HG03280 (cell line): ENCODE measurements around the gene COL17A1.

Experiments used
- ATAC-seq: cut with Tn5 transposase; IDR thresholded peaks from one replicate; pipeline ENCODE4 v1.9.1; 2021; ENCODE audit warnings: mild to moderate bottlenecking, moderate library complexity; ENCODE audit not compliant: unreplicated experiment

Gene COL17A1

DNA sequence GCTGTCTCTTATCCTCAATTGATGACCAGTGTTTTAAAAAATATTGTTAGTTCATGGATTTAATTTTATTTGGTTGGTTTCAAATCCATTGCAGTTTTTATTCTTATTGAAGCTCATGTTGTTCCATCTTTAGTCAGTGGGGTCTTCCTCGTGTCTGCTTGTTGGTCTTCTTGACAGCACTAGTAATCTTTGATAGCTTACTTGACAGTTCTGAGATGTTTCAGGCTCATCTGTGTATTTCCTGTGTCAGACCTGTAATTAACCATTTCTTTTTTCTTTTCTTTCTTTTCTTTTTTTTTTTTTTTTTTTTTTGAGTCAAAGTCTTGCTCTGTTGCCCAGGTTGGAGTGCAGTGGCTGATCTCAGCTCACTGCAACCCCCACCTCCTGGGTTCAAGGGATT lies 90.5 kb downstream of the COL17A1 start:
- no peak for ATAC-seq

DNA sequence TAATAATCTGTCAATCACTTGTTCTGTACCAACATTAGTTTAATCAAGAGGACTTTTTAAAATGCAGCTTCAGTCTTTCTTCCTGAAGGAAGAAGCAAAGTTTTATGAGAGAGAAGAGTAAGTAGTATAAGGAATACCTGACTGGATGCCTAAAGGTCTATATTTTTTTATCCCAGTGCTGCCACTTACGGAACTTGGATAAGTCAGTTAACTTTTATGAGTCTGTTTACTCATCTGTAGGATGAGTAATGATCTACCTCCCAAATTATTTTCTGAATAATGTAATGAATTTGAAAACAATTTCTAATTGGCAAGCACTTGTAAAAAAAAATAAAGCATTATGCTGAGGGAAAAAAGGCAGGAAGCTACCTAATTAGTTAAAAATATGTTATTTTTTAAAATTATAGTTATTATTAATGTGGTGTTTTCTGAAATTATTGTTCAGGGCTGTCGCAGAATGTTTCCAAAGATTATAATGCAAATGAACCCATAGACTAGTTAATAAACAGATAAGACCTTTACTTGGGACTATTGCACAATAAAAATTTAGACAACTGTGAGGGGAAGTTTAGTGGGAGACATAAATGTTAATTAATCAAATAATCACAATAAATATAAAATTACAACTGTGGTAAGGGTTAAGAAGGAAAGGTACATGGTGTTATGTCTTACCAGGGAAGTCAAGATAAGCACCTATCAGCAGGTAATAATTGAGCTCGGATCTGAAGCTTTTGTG lies 94.1 kb downstream of the COL17A1 start:
- no peak for ATAC-seq

DNA sequence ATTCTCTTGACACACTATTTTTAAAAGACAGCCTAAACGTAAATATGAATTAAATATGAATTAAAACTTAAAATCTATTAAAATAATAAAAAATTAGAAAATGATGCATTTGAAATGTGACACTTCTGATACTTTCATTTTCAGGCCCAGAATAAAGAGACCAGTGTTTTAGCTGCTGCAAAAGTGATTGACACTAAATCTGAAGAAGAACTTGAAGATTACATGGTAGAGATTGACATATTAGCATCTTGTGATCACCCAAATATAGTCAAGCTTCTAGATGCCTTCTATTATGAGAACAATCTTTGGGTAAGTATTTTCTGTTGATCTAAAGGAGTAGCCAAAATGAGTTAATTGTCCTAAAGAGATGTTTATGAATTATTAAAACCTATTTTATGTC lies 95.1 kb downstream of the COL17A1 start:
- no peak for ATAC-seq

DNA sequence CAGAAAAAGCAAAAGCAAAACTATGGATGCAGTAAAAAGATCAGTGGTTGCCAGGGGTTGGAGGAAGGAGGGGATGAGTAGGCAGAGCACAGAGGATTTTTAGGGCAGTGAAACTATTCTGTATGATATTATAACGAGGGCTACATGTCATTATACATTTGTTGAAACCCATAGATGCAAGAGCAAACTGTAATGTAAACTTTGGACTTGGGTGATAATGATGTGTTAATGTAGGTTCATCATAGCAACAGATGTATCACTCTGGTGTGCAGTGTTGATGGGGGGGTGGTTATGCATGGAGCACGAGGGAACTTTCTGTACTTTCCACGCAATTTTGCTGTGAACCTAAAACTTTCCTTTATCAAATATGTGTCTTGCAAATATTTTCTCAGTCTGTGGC lies 95.6 kb downstream of the COL17A1 start:
- ATAC-seq: no peak

DNA sequence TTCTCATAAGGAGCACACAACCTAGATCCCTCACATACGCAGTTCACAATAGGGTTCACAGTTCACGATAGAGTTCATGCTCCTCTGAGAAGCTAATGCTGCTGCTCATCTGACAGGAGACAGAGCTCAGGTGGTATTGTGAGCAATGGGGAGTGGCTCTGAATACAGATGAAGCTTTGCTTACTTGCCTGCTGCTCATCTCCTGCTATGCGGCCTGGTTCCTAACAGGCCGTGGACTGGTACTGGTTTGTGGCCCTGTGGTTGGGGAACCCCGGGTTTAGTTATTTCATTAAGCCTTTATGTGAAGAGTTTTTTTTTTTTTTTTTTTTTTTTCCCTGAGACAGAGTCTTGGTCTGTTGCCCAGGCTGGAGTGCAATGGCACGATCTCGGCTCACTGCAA lies 99.3 kb downstream of the COL17A1 start:
- ATAC-seq: no peak

DNA sequence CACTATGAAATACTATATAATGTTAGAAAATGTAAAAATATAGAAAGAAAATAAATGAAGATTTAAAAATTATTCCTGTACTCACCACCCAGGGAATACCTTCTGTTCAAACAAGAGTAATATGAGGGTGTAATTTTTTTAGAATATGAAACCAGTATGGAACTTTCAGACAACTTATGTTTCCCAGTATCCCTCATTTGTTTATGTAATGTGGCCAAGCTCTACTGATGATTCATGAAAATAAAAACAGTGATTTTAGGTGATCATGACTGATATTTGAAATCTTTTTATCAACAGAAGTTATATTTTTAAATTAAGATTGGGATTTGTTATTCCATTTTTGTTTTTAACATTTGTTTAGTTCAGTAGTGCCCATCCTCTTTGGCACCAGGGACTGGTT lies 100.0 kb downstream of the COL17A1 start:
- ATAC-seq: no peak

DNA sequence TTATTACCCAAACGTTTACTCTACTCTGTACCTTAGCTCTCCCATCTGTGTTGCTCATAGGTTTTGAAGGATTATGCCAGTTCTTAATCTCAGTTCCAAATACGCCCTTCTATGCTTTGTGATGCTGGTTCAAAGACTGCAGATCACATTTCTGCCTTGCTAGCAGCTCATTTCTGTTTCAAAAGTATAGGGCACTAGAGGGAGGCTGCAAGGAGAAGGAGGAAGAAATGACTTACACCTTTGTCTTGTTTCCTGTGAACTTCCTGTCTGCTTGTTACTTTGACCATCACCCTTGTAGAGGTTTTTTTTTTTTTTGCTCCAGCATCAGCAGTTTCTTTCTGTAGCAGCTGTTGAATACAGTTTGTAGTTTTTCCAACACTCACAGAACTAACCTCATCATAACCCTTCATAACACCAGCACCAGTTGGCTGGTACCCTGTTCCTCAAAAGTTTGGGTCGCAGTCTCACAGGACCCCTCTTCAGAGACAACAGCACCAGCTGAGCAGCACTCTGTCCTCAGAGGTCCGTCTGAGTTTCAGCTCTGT lies 102.2 kb downstream of the COL17A1 start:
- peak; percentile 79 for ATAC-seq

DNA sequence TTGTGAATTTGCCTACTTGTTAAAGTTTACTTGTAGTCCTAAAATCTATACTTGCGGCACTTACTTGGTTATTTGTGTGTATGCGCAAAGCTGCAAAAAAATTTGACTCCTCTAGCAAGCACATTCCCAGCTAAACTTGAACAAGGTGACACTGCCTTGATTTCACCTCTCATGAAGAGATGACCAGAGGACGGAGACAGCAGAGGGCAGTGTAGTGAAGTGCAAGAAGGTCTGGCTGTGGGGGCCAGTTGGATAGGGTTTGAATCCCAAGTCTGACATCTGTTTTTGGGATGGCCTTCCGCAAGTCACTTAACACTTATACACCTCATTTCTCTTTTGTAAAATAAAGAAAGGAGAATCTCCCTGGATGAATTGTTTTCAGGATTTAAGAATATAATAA lies 103.0 kb downstream of the COL17A1 start:
- no peak for ATAC-seq
